Astrocyte (in vitro differentiated cells and primary cell): Measurements from ENCODE around the gene ERCC6. TPM values are rescaled to one million over a fixed set of nuclear protein-coding genes. Genes with fewer than 3 reads are reported as not detected.

Experiments
- DNase-seq: peaks from one replicate; pipeline ENCODE4 v3.0.0-alpha.2; 2010; ENCODE audit warnings: low read depth
- FAIRE-seq: peaks from 2 replicates; lab custom pipeline; 2011; peaks lifted over from hg19 to GRCh38; lab: Jason Lieb, UNC
- H2AFZ ChIP-seq: 2 replicates; pipeline ENCODE4 v1.6.0; 2012; ENCODE audit warnings: low read depth, low read length, inconsistent platforms
- H3K27ac ChIP-seq: 2 replicates; pipeline ENCODE4 v1.5.1; 2011; ENCODE audit warnings: low read depth, low read length, inconsistent platforms
- H3K27me3 ChIP-seq: 2 replicates; pipeline ENCODE4 v1.6.0; 2011; ENCODE audit warnings: low read length, inconsistent platforms; ENCODE audit not compliant: insufficient read depth
- H3K36me3 ChIP-seq: 2 replicates; pipeline ENCODE4 v1.5.1; 2011; ENCODE audit warnings: low read length, inconsistent platforms; ENCODE audit not compliant: insufficient read depth
- H3K4me1 ChIP-seq: 2 replicates; pipeline ENCODE4 v1.5.1; 2011; ENCODE audit warnings: low read length, inconsistent platforms; ENCODE audit not compliant: insufficient read depth
- H3K4me2 ChIP-seq: 2 replicates; pipeline ENCODE4 v1.6.0; 2012; ENCODE audit warnings: low read length, inconsistent platforms
- H3K4me3 ChIP-seq: 2 replicates; pipeline ENCODE4 v1.5.1; 2011; ENCODE audit warnings: low read depth, mild to moderate bottlenecking, low read length, inconsistent platforms; ENCODE audit not compliant: insufficient read depth
- H3K79me2 ChIP-seq: 2 replicates; pipeline ENCODE4 v1.6.0; 2012; ENCODE audit warnings: mild to moderate bottlenecking, low read length, inconsistent platforms; ENCODE audit not compliant: insufficient read depth
- H3K9ac ChIP-seq: 2 replicates; pipeline ENCODE4 v1.6.0; 2012; ENCODE audit warnings: mild to moderate bottlenecking, low read length, inconsistent platforms
- H3K9me3 ChIP-seq: 2 replicates; pipeline ENCODE4 v1.5.1; 2012; ENCODE audit warnings: low read depth, mild to moderate bottlenecking, low read length, inconsistent platforms; ENCODE audit not compliant: insufficient read depth
- H4K20me1 ChIP-seq: 2 replicates; pipeline ENCODE4 v1.6.0; 2012; ENCODE audit warnings: low read length, inconsistent platforms; ENCODE audit not compliant: insufficient read depth
- H3K27ac Mint-ChIP-seq: one replicate; pipeline ENCODE4 v1.8.0; 2021; ENCODE audit warnings: mild to moderate bottlenecking, mixed read lengths; ENCODE audit not compliant: unreplicated experiment
- H3K27me3 Mint-ChIP-seq: one replicate; pipeline ENCODE4 v1.8.0; 2021; ENCODE audit warnings: low read depth, mixed read lengths; ENCODE audit not compliant: unreplicated experiment
- H3K36me3 Mint-ChIP-seq: one replicate; pipeline ENCODE4 v1.8.0; 2021; ENCODE audit warnings: low read depth, mixed read lengths; ENCODE audit not compliant: unreplicated experiment
- H3K4me1 Mint-ChIP-seq: one replicate; pipeline ENCODE4 v1.8.0; 2021; ENCODE audit warnings: low read depth, mixed read lengths; ENCODE audit not compliant: unreplicated experiment
- H3K4me3 Mint-ChIP-seq: one replicate; pipeline ENCODE4 v1.8.0; 2021; ENCODE audit warnings: mild to moderate bottlenecking, moderate library complexity, mixed read lengths; ENCODE audit not compliant: unreplicated experiment
- H3K9me3 Mint-ChIP-seq: one replicate; pipeline ENCODE4 v1.8.0; 2021; ENCODE audit warnings: mild to moderate bottlenecking, mixed read lengths; ENCODE audit not compliant: unreplicated experiment
- CTCF ChIP-seq: IDR thresholded peaks from 2 replicates; pipeline ENCODE4 v1.5.1; 2011; ENCODE audit warnings: low read depth, mild to moderate bottlenecking, inconsistent platforms, low read length, moderate library complexity; ENCODE audit not compliant: insufficient read depth
- EZH2 ChIP-seq: IDR thresholded peaks from 2 replicates; pipeline ENCODE4 v1.6.1; 2012; ENCODE audit warnings: mild to moderate bottlenecking, low read length, inconsistent platforms; ENCODE audit not compliant: insufficient read depth
- total RNA-seq: library from RNA; stranded (reverse); gene quantifications from 2 replicates; pipeline ENCODE4 v1.2.1, GENCODE V29; 2021

The ERCC6 gene
- total RNA-seq, 1 donor from 2014 or later: 22.3 TPM

GRCh38 chr10:49542353-49542752 is 3.4 kb upstream of the ERCC6 start:
- FAIRE-seq (no peak), DNase-seq (no peak)
- no peak overlapping the region for H3K27ac Mint-ChIP-seq
- Histone ChIP-seq H3K27me3 (no peaks in the 10 kb centered on the region), H3K9ac (no peak overlapping the region), H3K4me2 (no peak overlapping the region), H4K20me1 (no peaks in the 10 kb centered on the region), H3K9me3 (no peaks in the 10 kb centered on the region), H3K4me3 (no peak overlapping the region), H3K36me3 (no peaks in the 10 kb centered on the region), H3K79me2 (peaks cover 13% of the 10 kb centered on the region), H3K4me1 (peaks cover 12% of the 10 kb centered on the region), H2AFZ (no peak overlapping the region), H3K27ac (no peak overlapping the region)
- no peaks in the 10 kb centered on the region for H3K9me3 Mint-ChIP-seq
- TF ChIP-seq CTCF (no peak), EZH2 (no peak)
- no peak overlapping the region for H3K4me3 Mint-ChIP-seq
- peaks cover 9% of the 10 kb centered on the region for H3K27me3 Mint-ChIP-seq
- H3K4me1 Mint-ChIP-seq: no peaks in the 10 kb centered on the region
- H3K36me3 Mint-ChIP-seq: no peaks in the 10 kb centered on the region

GRCh38 chr10:49541762-49542161 is 2.8 kb upstream of the ERCC6 start:
- Histone ChIP-seq H3K79me2 (peaks cover 14% of the 10 kb centered on the region), H3K9ac (no peak overlapping the region), H3K4me2 (no peak overlapping the region), H4K20me1 (no peaks in the 10 kb centered on the region), H3K4me1 (peaks cover 12% of the 10 kb centered on the region), H2AFZ (no peak overlapping the region), H3K36me3 (no peaks in the 10 kb centered on the region), H3K9me3 (no peaks in the 10 kb centered on the region), H3K4me3 (no peak overlapping the region), H3K27me3 (no peaks in the 10 kb centered on the region), H3K27ac (no peak overlapping the region)
- peaks cover 9% of the 10 kb centered on the region for H3K27me3 Mint-ChIP-seq
- H3K4me1 Mint-ChIP-seq: no peaks in the 10 kb centered on the region
- no peak for FAIRE-seq
- no peak overlapping the region for H3K27ac Mint-ChIP-seq
- DNase-seq: no peak
- no peak overlapping the region for H3K4me3 Mint-ChIP-seq
- TF ChIP-seq EZH2 (no peak), CTCF (no peak)
- no peaks in the 10 kb centered on the region for H3K9me3 Mint-ChIP-seq
- H3K36me3 Mint-ChIP-seq: no peaks in the 10 kb centered on the region

GRCh38 chr10:49540056-49540797 is 1.3 kb upstream of the ERCC6 start:
- Mint-ChIP-seq H3K4me3 (no peak overlapping the region), H3K27me3 (peaks cover 9% of the 10 kb centered on the region), H3K36me3 (no peaks in the 10 kb centered on the region), H3K9me3 (no peaks in the 10 kb centered on the region), H3K4me1 (peaks cover 4% of the 10 kb centered on the region), H3K27ac (no peak overlapping the region)
- H3K4me3 ChIP-seq: no peak overlapping the region
- no peaks in the 10 kb centered on the region for H3K27me3 ChIP-seq
- H3K9ac ChIP-seq: peak overlapping the region; percentile 79
- DNase-seq (no peak), FAIRE-seq (no peak)
- no peaks in the 10 kb centered on the region for H3K36me3 ChIP-seq
- H2AFZ ChIP-seq: no peak overlapping the region
- peaks cover 20% of the 10 kb centered on the region for H3K79me2 ChIP-seq
- peaks cover 18% of the 10 kb centered on the region for H3K4me1 ChIP-seq
- H3K4me2 ChIP-seq: peak overlapping the region; percentile 91
- H3K9me3 ChIP-seq: no peaks in the 10 kb centered on the region
- no peak overlapping the region for H3K27ac ChIP-seq
- TF ChIP-seq CTCF (no peak), EZH2 (no peak)
- H4K20me1 ChIP-seq: no peaks in the 10 kb centered on the region
